HG03060 (cell line): ENCODE measurements around the gene OSBP2.
"Not testable (repeated sequence)": the region's sequence is repeated elsewhere in the genome, so short reads cannot be mapped to it uniquely, and the experiment has no call there.

Experiments used
- ATAC-seq: cut with Tn5 transposase; IDR thresholded peaks from one replicate; pipeline ENCODE4 v1.9.1; 2021; ENCODE audit warnings: low read depth, moderate number of reproducible peaks; ENCODE audit not compliant: unreplicated experiment

The OSBP2 gene

DNA sequence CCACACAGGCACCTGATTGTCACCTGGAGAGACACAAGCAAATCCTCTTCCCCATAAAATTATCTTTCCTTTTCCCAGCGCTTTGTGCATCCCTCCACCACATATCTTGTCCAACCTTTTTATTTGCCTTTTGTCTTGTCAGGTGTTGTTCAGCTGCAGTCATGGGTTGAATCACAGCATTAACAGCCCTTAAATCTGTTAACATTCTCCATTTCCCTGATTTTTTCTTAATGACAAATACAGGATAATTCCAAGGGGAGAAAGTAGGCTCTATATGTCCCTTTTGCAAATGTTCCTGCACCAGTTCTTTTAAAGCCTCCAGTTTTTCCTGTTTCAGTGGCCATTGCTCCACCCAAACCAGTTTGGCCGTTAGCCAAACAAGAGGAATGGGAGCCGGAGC is 18.1 kb upstream of the OSBP2 start:
- ATAC-seq: not testable (repeated sequence)

DNA sequence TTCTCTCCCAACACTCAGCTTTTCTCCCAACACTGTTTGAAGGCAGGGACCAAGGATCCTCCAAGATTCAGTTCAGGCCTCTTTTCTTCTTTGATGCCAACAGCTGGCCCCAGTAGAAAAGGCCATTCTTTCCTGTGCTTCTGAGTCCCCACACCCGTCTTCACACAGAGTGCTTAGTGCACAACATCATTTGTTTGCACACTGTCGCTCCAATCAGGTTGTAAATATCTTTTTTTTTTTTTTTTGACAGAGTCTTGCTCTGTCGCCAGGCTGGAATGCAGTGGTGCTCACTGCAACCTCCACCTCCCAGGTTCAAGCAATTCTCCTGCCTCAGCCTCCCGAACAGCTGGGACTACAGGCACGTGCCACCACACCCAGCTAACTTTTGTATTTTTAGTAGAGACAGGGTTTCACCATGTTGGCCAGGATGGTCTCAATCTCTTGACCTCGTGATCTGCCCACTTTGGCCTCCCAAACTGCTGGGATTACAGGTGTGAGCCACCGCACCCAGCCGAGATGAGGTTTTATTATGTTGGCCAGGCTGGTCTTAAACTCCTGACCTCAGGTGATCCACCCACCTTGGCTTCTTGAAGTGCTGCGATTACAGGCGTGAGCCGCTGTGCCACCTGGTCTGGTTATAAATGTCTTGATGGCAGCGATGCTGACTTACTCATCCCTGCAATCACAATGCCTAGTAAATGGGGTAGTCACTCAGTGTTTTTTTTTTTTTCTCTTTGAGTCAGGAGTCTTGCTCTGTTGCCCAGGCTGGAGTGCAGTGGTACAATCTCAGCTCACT is 14.6 kb upstream of the OSBP2 start:
- ATAC-seq: not testable (repeated sequence)

DNA sequence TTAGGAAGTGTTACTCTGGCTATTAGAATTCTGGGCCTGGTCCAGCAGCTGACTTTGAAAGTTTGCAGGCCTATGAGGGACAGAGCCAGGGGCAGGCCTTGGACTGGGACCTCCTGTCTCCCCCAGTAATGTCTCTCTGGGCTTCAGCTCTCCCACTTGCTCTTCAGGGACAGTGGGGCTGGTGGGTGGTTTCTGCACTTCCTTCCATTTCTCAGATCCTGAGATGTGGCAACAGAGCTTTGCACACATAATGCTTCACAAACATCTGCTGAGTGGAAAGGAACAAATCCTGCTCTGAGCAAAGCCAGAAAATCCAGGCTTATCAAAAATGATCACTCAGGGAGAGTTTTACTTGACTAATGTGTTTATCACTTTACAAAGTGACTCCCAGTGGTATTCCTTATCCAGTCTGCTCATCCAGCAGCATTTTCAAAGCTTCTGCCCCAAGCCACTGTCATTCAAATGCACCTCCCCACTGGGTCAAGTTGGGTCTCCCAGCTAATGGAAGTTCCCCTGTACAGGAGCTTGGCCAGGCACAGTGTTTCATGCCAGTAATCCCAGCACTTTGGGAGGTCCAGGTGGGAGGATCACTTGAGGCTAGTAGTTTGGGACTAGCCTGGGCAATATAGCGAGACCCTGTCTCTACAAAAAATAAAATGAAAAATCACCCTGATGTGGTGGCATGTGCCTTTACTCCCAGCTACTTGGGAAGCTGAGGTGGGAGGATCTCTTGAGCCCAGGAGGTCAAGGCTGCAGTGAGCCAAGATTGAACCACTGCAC is 13.5 kb upstream of the OSBP2 start:
- ATAC-seq: no peak

DNA sequence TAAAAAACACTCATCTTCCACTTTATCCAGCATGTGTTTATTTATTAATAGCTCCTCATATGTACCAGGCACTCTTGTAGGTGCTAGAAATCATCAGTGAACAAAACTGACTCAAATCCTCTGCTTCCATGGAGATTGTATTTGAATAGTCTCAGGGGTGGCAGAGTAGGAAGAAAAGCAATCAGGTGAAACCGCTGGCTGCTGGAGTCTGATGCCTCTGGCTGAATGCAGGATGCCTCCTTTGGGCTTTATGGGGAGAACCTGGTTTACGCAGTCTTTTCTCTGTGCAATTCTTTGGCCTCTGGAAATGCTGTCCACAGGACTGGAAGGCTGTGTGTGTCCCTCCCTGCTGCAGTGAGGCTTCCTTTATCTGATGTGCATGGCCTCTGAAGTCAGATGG is 12.8 kb upstream of the OSBP2 start:
- ATAC-seq: no peak

DNA sequence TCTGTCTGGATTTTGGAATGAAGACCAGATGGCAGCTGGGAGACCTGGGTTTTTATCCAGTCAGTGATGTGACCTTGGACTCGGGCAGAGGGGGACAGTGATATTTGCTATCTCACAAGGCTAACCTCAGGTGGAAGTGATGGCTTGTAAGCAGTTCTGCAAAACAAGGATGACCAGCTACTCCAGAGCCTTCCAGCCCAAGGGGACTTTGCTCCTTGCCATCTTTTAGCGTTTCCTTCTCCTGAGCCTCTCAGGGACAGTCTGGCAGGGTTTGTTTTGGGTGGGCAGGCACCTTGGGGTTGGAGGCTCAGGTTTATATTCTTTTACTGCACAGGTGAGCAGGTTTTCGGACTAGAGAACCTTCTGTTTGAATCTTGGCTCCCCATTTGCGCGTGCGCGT is 9.5 kb upstream of the OSBP2 start:
- ATAC-seq: no peak

DNA sequence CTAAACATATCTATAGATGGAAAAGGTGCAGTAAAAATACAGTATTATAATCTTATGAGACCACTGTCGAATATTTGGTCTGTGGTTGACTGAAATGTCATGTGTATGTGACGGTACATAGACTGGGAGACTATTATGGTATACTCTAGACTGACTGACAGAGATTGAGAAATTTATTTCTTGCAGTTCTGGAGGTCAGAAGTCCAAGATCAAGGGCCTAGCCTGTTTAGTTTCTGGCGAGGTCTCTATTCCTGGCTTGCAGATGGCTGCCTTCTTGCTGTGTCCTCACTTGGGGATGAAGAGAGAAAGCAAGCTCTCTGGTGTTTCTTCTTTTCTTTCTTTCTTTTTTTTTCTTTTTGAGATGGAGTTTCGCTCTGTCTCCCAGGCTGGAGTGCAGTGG is 7.3 kb upstream of the OSBP2 start:
- no peak for ATAC-seq

DNA sequence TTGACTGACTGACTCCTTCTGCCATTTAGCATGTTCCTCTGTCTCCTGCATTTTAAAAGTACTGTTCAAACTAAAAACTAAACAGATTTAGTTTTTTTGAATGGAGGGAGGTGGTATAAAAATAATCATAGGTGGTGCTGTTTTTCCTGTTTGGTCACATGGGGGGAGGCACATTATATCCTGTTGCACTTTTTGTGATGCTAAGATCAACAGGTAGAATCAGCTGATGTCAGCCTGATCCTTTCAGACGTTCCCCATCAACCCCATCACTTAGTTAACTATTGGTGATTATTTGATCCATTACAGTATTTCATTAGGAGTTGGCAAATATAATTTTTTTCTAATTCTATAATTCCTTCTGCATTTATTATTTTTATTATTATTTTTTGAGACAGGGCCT is 5.1 kb upstream of the OSBP2 start:
- ATAC-seq: no peak

DNA sequence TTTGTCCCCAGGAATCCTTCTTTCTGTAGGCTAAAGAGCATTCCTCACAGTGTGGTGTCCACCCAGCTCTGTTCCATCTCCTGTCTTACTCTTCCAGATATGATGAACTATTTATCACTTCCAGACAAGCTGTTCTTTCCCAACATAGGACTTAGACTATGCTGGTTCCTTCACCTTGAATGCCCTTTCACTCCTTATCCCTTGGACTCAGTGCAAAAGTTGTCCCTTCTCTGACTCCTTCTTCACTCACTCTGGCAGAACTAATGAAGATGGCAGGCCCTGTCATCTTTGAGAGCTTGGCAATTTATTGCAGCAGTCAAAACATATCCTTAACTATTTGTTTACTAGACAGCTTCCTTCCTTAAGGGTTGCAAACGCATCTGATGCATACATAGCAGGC is 3.5 kb upstream of the OSBP2 start:
- no peak for ATAC-seq

DNA sequence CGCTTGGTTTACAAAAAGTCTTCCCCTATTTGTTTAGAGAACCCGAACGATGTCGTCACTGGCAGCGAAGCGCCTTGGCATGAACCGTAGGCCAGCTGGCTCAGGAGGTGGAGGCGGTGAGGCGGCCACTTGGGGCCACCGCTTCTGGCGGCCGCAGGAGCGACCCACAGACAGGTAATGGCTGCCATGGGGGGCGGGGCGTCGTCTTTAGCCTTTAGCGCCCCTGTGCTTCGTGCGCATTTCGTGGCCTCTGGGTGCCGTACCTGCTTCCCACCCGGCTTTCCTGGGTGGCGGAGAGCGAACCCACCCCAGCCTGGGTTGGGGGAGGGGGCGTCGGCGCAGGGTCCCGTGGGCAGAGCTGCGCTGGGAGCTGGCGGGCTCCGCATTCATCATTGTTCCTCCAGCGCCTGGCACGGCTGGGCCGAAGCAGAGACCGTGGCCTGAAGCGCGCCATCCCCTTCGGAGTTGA is 469 bp upstream of the OSBP2 start:
- no peak for ATAC-seq

DNA sequence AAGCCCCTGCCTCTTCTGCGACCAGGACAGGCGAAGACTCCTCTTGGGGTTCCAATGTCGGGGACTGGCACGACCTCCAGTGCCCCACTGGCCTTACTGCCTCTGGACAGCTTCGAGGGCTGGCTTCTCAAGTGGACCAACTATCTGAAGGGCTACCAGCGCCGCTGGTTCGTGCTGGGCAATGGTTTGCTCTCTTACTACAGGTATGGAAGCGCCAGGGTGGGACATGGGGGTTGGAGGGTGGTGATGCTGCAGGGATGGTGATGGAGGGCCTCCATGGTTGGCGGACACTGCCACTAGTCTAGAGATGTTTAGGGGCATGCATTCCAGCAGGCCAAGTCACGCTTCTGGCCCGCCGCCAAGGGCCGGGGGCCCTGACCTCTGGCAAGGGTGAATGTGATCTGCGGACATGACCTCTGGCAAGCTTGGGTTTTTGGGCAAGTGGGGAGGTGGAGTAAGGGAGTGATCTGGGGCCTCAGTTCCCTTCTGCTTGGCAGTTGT is 727 bp downstream of the OSBP2 start:
- no peak for ATAC-seq

DNA sequence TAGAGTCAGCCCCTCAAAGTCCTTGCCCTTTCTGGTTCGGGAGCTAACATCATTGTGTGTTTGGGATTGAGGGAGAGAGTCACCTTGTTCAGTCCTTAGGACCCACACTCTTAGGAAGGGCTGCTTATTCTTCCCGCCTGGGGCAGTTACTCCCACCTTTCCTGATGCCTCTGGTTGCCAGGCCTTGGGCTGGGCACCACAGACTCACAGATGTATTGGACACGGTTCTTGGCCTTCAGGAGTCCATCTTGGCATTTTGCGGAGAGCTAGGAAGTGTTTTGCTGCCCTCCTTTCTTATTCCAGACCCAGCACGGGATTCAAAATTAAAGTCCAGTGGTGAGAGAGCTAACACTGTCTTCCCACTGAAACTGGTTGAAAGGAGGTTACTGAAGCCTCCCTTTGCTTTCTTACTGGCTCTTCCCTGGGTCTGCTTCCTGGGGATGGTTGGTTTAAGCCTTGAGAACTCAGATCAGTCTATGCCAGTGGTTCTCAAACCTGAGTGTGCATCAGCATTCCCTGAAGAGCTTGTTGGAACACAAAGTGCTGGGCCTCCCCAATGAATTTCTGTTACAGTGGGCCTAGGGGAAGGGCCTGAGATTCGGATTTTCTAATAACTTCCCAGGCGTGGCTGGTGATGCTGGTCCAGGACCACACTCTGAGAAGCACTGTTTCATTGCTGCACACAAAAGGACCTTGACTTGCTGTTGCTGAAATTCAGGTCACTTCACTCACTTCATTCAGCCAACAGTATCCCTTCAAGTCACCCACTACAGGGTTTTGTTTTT is 1.4 kb downstream of the OSBP2 start:
- ATAC-seq: no peak

DNA sequence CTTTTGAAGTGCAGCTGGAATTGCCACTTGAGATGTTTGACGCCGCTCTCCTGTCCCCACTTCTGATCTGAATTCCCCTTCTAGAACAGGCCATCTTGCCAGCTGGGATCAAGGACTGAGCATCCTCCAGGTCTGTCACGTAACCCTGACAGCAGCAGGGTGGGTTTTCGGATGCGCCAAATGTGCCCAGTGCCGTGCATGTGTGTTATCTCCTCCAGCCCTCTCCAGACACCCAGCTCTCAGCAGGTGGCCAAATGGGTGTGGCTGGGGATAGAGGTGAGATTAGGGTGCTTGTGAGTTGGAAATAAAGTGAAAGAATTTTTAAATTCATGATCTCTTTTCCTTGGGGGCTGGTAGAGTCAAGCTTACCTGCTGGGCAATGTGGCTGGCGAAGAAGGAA is 3.3 kb downstream of the OSBP2 start:
- ATAC-seq: no peak

DNA sequence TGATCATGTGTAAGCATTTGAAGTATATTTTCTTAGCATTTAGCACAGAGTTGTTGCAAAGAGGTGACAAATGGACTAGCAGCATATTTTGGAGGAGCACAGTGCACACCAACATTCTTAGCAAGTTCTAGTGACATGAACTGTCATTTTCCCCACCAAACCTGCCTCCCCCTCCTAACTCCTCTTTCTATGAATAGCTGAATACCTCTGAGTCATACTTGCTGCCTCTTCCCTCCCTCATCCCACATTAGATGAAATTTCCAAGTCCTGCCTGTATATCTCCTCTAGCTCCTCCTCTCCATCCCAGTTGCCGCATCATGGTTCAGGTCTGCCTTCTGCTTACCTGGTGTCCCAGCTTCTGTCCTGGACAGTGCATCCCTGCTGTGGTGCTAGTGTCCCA is 7.2 kb downstream of the OSBP2 start:
- ATAC-seq: no peak

DNA sequence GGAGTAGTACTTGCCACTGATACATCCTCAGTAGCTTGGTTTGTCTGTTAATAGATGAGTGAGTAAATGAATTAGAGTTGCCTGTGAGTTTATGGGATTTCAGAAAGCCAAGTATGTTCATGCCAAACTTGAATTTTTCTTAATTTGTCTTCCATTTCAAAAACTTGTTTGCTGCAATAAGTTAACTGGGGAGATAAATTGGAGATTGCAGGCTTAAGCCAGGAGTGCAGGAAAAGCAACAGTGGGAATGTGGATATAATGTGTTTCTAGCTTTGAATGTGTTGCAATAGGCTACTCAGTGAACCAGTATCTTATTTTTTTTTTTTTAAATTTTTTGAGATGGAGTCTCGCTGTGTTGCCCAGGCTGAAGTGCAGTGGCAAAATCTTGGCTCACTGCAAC is 8.2 kb downstream of the OSBP2 start:
- ATAC-seq: no peak

DNA sequence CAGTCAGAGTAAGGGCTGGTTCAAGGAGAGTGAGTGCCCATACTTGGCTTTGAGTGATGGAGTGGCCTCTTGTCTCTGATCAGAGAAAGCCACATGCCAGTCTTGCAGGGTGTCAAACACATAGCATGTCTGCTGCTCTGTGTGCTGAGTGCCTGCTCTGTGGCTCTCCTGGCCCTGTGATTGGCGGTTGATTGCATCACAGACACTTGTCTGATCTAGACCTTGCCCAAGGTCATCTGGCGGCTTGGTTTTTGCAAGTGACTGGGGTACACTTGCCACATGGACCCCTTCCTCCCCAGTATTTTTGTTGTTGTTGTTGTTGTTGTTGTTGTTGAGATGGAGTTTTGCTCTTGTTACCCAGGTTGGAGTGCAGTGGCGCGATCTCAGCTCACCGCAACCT is 10.3 kb downstream of the OSBP2 start:
- no peak for ATAC-seq

DNA sequence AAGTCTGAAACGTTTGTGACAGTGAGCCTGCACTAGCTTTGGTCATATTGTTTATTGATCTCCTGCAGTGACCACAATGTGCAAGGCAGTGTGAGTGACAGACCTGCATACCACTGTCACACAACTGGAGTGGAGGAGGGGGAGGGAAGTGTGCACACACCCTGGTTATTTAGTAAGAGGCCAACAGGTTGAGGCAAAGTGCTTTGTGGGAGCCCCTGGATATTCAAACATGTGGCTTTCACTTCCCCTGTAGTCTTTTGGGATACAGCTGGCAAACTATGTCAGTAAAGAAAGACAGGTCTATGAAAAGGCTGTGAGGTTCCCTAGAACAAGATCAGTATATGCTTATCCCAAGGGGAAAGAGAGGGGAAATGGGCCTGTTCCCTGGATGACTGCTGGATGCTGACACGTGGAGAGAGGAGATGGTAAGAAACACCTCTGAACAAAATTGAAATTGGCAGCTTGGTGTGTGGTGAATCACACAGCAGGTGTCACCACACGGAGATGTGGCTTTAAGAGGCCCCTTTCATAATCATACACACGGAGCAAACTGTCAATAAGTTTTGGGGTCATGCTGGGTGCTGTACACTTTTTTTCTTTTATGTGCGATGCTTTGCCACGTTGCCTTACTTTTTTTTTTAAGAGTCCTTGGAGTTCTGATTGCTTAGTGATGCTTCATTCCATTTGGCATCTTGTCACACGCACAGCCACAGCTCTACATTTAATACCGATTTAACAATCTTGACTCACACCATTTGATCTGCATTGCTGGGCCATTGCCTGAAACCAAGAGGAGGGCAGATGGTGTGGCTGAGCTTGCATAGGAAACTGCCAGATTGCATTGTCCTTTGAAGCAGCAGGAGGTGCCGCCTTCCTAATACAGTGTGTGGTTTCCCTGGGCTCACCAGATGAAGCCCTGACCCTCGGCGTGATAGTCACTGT is 11.3 kb downstream of the OSBP2 start:
- ATAC-seq: no peak

DNA sequence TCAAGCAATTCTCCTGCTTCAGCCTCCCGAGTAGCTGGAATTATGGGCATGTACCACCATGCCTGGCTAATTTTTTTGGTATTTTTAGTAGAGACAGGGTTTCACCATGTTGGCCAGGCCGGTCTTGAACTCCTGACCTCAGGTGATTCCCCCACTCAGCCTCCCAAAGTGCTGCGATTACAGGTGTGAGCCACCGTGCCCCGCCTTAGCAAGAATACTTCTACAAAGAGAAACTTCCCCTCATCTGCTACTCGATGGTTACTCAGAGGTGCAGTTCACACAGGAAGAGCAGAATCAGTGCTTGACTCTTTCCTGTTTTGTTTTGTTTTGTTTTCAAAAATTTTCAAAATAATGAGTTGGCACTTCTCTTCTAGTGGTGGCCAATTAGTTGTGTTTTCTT is 15.3 kb downstream of the OSBP2 start:
- ATAC-seq: not testable (repeated sequence)

DNA sequence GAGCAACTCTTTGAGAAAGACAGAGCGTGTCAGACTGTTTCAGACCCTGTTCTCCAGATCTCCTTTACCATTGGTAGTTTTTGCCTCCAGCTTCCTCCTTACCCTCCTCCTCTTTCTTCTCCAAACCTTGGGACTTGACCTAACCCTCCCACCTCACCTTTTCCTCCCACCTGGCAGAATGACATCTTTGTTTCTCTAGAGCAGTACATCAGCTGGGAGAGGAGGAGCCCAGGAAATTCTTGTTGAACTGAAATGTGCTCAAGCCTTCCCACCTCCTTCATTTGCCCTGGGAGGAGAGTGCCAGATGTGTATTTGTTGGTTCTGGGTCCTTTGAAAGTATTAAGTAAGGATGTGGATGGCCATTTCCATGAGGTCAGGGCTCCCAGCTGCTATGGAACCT is 17.4 kb downstream of the OSBP2 start:
- no peak for ATAC-seq

DNA sequence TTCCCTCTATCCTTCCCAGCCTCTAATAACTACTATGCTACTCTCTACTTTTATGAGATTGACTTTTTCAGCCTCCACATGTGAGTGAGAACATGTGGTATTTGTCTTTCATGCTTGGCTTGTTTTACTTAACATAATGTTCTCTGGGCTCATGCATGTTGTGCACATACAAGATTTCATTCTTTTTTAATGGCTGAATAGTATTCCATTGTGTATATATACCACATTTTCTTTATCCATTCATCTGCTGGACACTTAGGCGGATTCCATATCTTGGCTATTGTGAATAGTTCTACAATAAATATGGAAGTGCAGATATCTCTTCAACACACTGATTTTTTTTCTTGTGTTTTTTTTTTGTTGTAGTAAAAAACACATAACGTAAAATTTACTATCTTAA is 19.4 kb downstream of the OSBP2 start:
- ATAC-seq: no peak

DNA sequence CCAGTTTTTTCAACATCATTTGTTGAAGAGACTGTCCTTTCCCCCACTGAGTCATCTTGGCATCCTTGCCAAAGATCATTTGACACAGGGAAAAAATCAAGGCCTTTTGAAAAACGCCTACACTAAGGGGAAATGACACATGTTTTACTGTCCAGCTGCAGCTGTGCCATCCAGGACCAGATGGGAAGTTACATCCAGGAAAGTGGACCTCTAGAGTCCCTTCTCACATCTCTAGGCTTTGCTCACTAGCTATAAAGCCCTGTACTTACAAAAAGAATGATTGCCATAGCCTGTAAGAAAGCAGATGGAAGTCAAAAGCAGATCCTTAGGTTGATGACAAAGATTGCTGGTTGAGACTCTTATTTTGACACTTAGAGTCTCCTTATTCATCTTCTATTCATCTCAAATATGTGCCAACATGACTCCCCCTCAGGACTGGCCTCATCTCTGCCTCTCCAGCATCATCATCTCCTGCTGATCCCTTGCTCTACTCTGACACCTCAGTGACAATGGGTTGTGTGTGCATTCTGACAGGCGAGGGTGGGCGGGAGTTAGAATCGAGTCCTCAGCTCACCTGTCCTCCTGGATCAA is 22.8 kb downstream of the OSBP2 start:
- no peak for ATAC-seq
